Hepatic stellate cell (primary cell): Measurements from ENCODE around the gene COL1A2.

Experiments
- DNase-seq: peaks from one replicate; pipeline ENCODE4 v3.0.0; 2011; ENCODE audit warnings: low spot score

The COL1A2 gene

GRCh38 chr7:94394437-94395140, at the start of gene COL1A2:
Gene COL1A2, plus strand, starts transcription at chr7:94394895. Its CDS starts 137 bp downstream, at chr7:94395032.
- DNase-seq = peak; percentile 93

- no peak for DNase-seq
These were observed 48.8 kb upstream of the COL1A2 start for GRCh38 chr7:94345907-94346306.

GRCh38 chr7:94348142-94348541, 46.6 kb upstream of the COL1A2 start:
- DNase-seq = peak; percentile 53

- DNase-seq = no peak
These were observed 44.0 kb upstream of the COL1A2 start for GRCh38 chr7:94350734-94351133.

GRCh38 chr7:94351703-94352102, 43.0 kb upstream of the COL1A2 start:
- no peak for DNase-seq

GRCh38 chr7:94352887-94353286, 41.8 kb upstream of the COL1A2 start:
- no peak for DNase-seq

- no peak for DNase-seq
These were observed 39.7 kb upstream of the COL1A2 start for GRCh38 chr7:94354953-94355352.

GRCh38 chr7:94355454-94355853, 39.2 kb upstream of the COL1A2 start:
- DNase-seq = no peak

- DNase-seq = no peak
These were observed 37.6 kb upstream of the COL1A2 start for GRCh38 chr7:94357076-94357475.

- no peak for DNase-seq
These were observed 33.8 kb upstream of the COL1A2 start for GRCh38 chr7:94360926-94361325.

GRCh38 chr7:94362276-94362675, 32.4 kb upstream of the COL1A2 start:
- DNase-seq = no peak

- no peak for DNase-seq
These were observed 29.9 kb upstream of the COL1A2 start for GRCh38 chr7:94364816-94365215.

- no peak for DNase-seq
These were observed 28.5 kb upstream of the COL1A2 start for GRCh38 chr7:94366163-94366562.

- no peak for DNase-seq
These were observed 27.9 kb upstream of the COL1A2 start for GRCh38 chr7:94366832-94367231.

GRCh38 chr7:94367949-94368348, 26.7 kb upstream of the COL1A2 start:
- DNase-seq = no peak

GRCh38 chr7:94368371-94368791, 26.3 kb upstream of the COL1A2 start:
- no peak for DNase-seq

GRCh38 chr7:94374231-94374630, 20.5 kb upstream of the COL1A2 start:
- DNase-seq = peak; percentile 67

- peak; percentile 48 for DNase-seq
These were observed 19.8 kb upstream of the COL1A2 start for GRCh38 chr7:94374721-94375566.

GRCh38 chr7:94375691-94376090, 19.0 kb upstream of the COL1A2 start:
- DNase-seq = peak; percentile 56

GRCh38 chr7:94376281-94376680, 18.4 kb upstream of the COL1A2 start:
- DNase-seq = no peak

- DNase-seq = no peak
These were observed 16.3 kb upstream of the COL1A2 start for GRCh38 chr7:94378356-94378755.

- DNase-seq = no peak
These were observed 14.4 kb upstream of the COL1A2 start for GRCh38 chr7:94380264-94380663.

GRCh38 chr7:94382132-94382531, 12.6 kb upstream of the COL1A2 start:
- DNase-seq = no peak
